Pulmonary artery endothelial cell (primary cell): ENCODE measurements around the gene PTTG1IP. TPM values are rescaled to one million over a fixed set of nuclear protein-coding genes. Genes with fewer than 3 reads are reported as not detected.
A peak's percentile ranks its signal among the peaks of the same experiment; 100 is the strongest.
"Not testable (repeated sequence)": the region's sequence is repeated elsewhere in the genome, so short reads cannot be mapped to it uniquely, and the experiment has no call there.

Experiments used
- DNase-seq: peaks from one replicate; pipeline ENCODE4 v3.0.0-alpha.2; 2011; ENCODE audit warnings: low read depth, low spot score
- total RNA-seq: library from RNA; depleted of rRNA; stranded (reverse); fragments of >200 nt; gene quantifications from 2 replicates; pipeline ENCODE4 v1.2.3, GENCODE V29; 2014

The PTTG1IP gene, protein sequence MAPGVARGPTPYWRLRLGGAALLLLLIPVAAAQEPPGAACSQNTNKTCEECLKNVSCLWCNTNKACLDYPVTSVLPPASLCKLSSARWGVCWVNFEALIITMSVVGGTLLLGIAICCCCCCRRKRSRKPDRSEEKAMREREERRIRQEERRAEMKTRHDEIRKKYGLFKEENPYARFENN
- total RNA-seq = 324 and 432 TPM in 2 replicates

DNA sequence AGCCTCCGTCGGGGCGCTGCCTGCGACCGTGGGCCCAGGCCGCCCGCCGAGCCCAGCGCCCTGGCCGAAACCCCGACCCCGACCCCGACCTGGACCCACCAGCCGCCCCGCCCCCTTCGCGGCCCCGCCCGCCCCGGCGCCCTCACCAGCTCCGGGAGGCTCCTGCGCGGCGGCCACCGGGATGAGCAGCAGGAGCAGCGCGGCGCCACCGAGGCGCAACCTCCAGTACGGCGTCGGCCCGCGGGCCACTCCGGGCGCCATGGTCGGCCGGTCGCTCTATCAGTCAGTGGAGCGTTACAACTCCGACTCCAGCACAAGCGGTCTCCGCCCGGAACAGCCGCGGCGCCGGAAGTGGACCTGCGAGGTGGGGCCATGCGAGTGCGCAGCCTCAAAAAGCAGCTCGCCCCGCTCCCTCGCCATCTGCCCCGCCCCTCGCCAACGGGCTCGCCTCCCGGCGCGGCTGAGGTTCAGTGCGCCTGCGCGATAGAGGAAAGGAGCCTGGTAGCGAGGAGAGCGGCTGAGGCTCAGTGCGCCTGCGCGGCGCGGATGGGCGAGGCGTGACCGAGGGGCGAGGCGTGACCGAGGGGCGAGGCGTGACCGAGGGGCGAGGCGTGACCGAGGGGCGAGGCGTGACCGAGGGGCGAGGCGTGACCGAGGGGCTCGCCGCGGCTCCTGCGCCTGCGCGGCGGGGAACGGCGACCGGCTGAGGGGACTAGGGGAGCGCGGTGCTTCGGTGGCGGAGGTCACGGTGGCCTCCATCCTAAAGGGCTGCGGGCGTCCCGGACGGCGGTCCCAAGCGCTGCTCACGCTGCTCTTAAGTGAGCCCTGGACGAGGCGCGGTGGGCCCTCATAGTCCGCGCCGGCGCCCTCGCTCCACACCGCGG, at the start of gene PTTG1IP:
PTTG1IP (minus strand) TSS at position 335 of the 884 bp plus-strand sequence; CDS start at position 261, 74 bp downstream.
- peak; percentile 77 for DNase-seq

DNA sequence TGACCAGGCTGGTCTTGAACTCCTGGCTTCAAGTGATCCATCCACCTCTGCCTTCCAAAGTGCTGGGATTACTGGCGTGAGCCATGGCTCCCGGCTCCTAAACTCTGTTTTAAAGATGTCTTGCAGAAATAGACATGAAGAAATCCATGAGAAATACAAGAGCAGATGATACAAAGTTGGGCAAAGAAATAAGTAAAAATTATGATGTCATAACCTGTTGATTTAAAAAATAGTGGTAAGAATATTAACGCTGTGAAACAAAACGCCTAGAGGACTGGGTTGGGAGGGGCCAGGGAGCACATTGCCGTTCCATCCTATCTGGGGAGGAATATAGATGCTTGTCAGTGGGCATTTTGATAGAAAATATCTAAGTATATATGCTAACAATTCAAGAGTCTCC, 48.4 kb upstream of the PTTG1IP start:
- no peak for DNase-seq

DNA sequence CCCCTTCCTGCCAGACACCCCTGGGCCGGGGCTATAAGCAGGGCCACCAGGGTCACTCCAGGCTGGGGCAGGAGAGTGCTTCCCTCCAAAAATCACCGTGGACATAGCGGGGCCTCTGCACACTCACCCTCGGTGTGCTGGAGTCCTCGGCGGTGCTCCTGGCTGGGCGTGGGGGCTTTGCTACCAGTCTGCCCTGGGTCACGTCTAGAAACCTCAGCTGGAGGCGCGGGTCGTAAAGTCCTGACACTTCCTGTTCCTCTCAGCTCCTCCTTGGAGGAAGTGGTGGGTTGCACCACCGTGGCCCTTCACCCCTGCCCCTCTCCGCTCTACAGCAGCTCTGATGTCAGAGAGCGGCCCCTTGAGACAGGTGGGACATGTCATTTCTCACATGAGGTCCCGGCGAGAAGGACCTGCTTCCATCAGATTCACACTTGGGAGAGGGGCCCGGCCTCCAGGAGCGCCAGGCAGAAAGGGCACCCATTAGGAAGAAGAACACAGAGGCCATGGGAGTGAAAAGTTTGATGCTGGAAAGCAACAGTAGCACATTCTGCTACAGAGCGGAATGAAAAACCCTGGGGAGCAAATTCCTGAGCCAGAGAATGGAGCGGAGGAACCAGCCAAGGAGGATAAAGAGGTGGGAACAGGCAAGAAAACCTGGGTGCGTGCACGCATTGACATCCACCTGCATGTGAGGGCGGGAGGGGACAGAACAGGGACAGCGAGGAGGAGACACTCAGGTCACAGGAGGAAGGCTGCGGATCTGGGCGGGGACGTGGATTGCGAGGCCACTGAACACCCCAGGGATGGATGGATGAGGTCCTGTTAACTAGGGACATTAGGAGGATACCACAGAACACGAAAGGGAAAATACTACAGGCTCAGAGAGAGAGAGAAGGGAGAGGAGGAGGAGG, 47.5 kb upstream of the PTTG1IP start, which contains the start of gene ITGB2:
ITGB2 (minus strand) TSS at position 206 of the 911 bp plus-strand sequence. CDS start 10,117 bp downstream, outside the sequence.
- DNase-seq = no peak

DNA sequence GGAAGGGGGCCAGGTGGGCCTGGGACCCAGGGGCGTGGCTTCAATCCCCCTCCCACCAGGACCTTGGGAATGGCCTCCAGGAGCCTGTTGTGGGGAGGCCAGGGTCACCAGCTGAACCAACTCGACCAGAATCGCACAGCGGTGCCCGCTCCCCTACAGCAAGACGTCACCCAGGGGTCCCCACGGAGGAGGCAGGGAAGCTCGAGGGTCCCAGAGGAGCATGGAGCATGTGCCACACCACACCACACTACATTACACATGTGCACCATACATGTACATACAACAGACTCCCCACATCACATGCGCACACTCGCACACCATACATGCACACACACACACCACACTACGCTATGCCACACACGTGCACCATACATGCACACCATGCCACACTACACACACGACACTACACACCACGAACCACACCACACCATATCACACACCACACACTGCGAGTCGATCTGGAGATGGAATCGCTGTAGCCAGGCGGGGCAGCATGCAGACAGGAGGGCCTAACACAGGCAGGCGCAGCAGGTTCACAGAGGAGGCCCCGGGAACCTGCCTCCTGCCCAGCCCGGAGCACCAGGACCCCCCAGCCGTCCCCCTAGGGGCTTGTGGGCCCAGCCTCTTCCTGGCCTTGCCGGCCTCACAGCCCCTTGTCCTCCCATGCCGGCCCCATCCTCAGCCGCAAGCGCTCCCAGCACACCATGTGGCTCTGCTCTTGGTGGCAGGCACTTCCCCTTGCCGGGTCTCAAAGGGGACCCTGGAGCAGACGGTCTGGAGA, 46.6 kb upstream of the PTTG1IP start:
- DNase-seq = no peak

DNA sequence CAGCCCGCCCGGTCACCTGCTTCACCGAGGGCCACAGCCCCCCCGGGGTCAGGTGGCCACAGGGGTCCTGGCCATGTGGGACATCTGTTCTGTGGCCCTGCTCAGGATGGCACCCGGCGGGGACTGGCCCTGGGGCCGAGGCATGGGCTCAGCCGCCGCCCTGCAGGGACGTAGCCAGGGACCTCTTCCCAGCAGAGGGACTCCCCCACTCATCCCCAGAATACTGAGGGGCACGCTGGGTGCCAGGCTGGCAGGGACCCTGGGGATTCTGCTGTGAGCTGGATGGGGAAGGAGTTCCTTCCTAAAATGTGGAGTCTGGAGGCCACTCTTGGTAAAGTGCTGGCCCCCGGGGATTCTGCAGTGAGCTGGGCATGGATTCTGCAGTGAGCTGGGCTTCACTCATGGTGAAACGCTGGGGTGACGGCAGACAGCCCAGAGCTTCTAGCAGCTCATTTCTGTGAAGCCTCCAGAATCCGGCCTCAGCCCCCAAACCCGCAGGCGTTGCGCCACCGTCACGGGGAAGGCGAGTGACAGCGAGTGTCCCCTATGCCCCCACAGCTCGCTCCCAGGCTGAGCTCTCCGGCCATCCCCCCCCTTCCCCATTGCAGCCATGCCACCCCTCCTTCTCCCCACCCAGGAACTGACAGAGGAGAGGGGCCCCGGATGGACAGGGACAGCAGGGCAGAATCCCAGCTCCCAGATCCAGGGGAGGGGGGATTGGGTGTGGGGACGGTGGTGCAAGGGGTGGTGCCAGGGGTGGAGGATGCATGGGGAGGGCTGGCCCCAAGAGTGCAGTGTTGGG, 45.8 kb upstream of the PTTG1IP start:
- DNase-seq = no peak

DNA sequence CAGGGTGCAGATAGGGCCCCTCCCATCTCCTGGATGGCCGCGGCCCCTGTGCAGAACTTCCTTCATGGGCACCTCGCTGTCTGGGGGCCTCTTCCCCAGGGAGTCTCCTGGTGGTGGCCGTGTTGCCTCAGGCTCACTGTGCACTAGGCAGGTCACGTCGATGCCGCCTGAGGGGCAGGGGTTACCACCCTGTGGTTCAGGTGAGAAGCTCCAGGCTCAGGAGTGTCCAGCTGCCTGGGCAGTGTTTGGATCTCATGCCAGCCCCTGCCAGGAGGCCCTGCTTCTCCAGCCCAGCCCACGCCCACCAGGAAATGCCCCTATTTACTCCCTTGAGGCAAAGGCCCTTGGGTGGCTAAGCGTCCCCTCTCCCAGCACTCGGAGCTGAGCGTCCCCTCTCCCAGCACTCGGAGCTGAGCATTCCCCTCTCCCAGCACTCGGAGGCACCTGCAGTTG, 45.1 kb upstream of the PTTG1IP start:
- no peak for DNase-seq

DNA sequence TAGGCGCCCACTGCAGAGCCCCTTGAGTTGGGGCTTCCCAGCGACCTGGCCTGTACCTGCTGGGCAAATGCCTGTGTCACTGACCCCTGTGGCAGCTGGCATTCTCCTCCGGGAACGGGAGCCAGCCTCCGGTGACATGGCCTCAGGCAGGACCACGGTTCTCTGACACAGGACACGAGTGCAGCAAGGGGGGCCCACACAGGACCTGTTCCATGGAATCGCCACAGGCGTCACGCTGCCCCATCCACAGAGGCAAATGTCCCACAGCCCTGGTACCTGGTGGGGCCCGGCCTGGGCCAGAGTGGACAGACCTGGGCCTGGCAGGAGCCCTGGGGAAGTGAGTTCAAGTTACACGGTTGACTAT, 44.6 kb upstream of the PTTG1IP start:
- DNase-seq = no peak

DNA sequence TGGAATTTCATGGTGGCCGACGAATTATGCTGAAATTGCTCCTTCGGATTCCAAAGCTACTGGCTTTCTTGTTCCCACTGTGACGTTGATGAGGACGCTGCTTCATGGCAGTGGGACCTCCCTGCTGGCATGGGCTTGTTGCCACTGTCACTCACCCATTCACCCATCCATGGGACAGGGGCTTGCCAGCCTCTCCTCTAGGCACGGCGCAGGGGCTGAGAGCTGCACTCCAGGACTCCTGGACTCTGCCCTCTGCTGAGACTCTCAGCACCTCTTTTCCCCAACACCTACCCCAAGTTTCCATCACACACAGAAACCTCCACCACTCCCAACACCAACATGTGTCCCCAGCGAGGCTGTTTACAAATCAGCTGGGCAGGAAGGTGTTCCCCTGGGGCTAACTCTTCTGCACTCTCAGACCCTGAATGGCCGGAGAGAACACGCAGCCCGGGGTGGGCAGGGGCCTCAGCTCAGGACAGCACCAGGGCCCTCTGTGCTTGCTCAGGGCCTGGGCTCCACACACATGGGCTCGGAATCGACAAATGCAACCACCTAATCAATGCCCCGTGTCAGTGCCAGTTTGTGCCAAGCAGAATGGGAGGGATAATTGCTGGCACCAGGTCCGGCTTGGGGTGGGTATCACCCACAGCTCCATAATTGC, 44.1 kb upstream of the PTTG1IP start:
- no peak for DNase-seq

DNA sequence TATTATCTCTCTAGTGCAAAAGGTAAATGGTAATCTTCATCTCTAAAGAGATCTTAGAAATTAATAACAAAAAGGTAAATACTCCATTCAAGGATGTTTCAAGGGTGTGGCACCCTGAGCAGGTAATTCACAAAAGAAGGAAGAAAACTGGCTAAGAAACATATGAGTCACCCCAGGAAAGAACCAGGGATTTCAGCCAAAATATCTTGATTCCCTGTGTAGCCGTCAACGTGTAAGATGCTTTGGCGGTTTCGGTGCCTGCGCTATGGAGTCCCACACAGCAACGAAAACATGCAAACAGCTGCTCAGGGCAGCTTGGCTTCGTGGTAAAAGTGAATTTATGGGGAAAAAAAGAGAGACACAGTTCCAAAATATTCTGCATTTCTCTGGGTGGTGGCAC, 43.5 kb upstream of the PTTG1IP start:
- no peak for DNase-seq

DNA sequence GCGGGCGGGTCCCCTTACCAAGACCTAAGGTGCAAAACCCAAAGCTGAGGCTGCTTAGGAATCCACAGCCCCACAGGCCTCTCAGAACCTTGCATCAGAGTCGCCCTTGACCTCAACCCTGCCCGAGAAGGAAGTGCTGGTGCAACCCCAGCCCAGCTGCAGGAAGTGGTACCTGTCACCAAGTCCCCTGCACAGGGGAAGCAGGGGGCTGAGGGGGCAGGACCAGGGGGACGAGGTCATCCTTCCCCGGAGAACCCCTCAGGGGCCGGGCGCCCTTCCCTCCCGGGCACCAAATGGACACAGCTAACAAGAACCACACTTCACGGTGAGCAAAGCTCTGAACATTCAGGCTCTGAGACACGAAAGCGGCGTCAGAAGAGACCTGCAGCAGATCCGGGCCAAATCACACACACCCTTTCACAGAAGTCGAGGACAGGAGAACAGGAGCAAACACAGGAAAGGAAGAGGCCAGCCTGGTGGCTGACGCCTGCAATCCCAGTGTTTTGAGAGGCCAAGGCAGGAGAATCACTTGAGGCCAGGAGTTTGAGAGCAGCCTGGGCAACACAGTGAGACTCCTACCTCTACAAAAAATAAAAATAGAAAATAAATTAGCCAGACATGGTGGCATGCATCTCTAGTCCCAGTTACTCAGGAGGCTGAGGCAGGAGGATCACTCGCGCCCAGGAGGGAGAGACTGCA, 40.8 kb upstream of the PTTG1IP start:
- DNase-seq = no peak

DNA sequence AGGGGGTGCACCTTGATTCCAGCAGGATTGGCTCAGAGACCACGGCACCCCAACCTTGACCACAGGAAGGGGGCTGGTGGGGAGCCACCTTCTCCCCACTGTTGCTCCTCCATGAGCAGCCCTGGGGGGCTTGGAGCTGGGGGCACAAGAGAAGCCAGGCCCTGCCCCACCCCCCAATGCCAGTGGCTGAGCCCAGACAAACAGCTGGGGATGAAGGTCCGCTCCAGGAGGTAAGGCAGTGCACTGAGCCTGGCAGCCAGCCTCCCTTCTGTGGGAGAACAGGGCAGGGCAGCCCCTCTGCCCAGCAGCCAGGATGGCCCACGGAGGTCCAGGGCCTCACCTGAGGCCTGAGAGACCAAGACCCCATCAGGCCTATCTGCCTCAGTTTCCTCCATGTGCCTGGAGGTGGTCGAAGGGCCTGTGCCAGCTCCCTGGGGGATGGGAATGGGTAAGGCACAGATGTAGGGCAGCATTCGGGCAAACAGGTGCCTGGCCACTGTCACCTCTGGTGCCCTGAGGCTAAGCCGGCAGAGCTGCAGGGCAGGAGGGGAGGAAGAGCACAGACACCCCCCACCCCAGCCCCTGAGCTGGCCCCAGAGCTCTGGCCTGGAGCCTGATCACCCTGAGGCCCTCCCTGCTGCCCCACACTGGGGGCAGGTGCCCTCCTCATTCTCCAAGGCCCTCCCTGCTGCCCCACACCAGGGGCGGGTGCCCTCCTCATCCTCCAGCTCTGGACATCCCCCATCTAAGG, 40.1 kb upstream of the PTTG1IP start:
- no peak for DNase-seq

DNA sequence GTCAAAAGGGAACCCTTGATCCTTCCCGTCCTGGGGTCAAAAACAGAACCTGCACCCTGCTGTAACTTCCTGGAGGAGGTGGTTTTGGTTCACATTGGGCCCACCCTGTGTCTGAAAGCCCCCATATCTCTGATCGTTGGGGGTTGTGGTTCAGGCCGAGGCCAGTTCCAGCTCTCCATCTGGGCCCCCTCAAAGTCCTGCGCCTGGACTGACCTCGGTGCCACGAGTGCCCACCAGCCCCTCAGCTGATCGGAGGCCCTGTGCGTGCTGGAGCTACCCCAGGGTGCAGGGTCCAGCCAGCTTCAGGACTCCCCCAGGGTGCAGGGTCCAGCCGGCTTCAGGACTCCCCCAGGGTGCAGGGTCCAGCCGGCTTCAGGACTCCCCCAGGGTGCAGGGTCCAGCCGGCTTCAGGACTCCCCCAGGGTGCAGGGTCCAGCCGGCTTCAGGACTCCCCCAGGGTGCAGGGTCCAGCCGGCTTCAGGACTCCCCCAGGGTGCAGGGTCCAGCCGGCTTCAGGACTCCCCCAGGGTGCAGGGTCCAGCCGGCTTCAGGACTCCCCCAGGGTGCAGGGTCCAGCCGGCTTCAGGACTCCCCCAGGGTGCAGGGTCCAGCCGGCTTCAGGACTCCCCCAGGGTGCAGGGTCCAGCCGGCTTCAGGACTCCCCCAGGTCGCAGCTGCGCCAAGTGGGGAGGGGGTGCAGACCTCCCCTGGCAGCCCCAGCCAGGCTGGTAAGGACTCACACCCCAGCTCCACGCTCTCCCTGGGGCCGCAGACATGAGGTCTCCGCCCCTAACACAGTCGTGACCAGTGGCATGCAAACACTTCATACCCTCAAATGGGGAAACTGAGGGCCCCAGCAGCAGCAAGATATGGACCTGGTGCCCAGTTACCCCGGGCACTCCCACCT, 39.3 kb upstream of the PTTG1IP start:
- not testable (repeated sequence) for DNase-seq

DNA sequence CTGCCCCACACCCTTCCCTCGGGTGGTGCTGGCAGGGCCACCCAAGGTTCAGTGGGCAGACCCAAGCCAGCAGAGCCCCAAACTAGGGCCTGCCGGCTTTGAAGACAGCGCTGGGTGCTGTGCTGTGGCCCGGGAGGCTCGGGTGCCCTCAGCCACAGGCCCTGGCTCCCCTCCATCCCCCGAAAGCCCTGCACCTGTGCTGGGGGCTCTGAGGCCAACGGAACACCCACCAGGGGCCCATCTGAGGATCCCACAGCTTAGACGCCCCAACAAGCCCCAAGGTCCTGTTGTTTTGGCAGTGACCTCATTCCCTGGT, 38.6 kb upstream of the PTTG1IP start:
- no peak for DNase-seq

DNA sequence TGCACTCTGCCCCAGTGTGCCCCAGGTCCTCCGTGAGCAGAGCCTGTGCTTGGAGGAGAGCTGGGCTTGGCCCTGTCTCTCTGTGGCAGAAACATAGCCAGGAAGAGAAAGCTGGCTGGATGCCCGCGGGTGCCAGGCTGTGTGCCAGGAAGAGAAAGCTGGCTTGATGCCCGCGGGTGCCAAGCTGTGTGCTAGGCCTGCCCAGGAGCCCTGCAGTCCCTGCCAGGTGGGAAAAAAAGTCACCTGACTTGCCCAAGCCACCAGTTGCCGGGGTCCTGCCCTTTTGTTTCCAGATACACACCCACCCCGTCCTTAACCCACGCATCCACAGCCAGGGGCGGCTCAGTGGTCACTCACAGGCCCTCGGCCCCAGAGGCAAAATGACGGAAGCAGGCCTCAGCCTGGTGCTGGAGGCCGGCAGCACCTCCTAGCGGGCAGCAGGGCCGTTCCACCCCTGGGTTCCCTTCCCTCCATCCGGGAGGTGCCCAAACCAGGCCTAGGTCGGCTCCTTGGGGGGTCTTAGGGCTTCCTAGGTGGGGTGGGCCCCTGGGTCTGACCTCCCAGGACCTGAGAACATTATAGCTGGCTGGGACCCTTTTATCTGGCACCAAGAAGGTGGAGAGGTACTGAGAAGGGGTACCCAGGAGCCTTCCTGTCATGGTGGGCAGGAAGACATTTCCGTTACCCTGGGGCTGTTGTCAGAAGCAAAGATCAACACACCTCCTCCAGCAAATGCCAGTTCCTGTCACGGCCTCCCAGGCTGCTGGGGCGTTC, 38.1 kb upstream of the PTTG1IP start:
- peak; percentile 24 for DNase-seq

DNA sequence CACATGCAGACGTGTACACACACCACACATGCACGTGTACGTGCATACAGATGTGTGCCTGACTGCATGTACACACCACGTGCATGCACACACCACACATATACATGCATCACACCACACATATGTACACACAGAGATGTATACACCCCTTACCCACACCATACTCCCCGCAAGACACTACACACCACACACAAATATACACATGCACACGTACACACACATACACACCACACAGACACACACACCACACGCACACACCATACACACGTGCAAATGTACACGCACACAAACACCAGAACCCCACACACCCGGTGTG, 37.5 kb upstream of the PTTG1IP start:
- no peak for DNase-seq

DNA sequence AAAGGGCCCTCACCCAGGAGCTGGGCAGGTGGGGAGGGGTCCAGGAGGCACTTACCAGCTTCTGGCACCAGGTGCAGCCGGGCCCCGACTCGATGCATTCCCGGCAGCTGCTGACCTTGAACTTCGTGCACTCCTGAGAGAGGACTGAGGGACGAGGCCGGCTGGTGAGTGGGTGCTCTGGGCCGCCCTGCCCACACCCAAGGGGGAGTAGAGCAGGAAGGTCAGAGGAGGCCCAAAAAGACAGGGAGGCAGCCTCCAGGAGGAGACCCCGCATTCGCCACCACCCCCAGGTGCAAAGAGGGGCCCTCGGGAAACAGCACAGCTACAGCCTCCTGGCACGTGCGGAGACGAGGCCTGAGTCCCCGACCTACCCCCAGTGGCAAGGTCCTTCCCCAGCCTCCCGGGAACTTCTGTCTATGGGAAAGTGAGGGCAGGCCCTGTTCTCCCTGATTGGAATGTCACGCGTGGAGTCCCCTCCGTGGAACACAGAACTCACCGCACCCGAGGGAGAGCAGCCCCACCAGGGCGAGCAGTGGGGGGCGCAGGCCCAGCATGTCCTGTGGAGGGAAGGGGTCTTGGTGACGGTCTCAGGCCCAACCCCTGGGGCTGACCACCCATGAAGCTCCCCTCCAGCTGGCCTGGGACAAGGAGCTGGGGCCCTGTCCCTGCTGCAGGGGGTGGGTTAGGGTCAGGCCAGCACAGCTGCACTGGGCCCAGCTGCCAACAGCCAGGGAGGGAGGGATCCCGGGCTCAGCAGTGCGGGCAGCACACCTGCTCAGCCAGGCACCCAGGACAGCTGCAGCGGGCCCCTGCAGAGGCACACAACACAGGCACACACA, 37.0 kb upstream of the PTTG1IP start:
- no peak for DNase-seq
